GM18873 (cell line): ENCODE measurements around the gene CDC42BPB.
A peak's percentile ranks its signal among the peaks of the same experiment; 100 is the strongest.
"Not testable (repeated sequence)": the region's sequence is repeated elsewhere in the genome, so short reads cannot be mapped to it uniquely, and the experiment has no call there.

Experiments
- ATAC-seq: cut with Tn5 transposase; IDR thresholded peaks from one replicate; pipeline ENCODE4 v1.9.1; 2021; ENCODE audit warnings: mild to moderate bottlenecking, moderate library complexity, moderate number of reproducible peaks; ENCODE audit not compliant: unreplicated experiment, low FRiP score

Gene CDC42BPB

GRCh38 chr14:102906616-102907302, 150.6 kb downstream of the CDC42BPB start:
- ATAC-seq = no peak

GRCh38 chr14:102905116-102906108, 151.9 kb downstream of the CDC42BPB start:
- ATAC-seq = no peak

DNA sequence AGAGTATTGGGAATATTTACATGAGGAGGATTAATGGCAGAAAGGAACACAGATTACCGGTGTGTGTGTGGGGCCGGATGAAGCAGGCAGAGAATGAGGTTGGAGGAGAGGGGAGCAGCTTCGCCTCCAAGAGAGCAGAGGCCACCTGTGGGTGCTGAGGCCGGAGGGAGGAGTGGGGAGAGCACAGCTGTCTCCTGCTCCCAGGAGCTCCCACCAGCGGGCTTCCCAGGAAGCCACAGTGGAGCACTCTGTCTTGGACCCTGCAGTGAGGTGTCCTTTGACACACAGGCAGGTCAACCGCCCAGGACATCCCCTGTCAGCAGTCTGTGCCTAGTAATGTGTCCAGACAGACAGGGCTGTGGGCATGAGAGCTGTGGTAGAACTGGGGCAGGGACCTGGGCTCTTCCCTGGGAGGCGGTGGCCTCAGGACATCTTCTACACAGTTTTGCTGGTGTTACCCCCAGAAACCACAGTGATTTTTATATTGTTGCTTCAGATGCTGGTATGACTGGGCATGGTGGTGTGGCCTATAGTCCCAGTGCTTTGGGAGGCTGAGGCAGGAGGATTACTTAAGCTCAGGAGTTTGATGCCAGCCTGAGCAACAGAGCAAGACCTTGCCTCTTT, 153.3 kb downstream of the CDC42BPB start:
- ATAC-seq = no peak

- ATAC-seq = no peak
Observed at GRCh38 chr14:102903248-102903888, 154.0 kb downstream of the CDC42BPB start.

DNA sequence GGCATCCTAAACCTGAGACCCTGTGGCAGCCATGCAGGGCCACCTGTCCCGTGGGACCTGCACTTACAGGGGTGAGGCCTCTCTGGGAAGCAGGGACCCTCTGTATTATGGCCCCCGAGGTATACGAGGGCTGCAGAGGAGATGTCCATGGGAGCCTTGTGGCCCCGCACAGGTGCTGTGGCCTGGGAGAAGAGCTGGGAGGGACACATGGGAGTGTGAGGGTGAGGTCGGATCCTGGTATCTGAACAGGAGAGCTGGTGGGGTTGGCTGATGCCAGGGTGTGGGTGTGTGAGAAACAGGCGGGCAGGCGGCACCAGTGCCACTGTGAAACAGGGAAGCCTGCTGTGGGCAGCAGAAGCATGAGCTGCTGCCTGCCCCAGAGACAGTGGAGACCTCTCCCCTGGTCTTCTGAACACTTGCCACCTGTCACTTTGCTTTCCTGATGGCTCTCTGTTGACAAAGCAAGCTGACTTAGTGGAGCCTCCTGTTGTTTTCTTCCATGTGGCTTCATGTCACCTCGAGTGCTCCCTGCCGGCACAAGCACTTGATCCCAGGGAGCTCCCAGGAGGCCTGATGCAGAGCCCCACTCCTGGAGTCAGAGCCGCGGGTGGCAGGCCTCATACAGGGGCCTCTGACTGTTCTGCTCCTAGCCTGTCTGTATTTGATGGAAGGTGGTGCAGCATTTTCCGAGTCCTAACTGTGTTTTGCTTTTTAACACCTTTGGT, 154.7 kb downstream of the CDC42BPB start:
- ATAC-seq = no peak

- peak; percentile 4 for ATAC-seq
Observed at GRCh38 chr14:102902086-102902485, 155.3 kb downstream of the CDC42BPB start.

- ATAC-seq = peak; percentile 42
Observed at GRCh38 chr14:102901633-102902032, 155.7 kb downstream of the CDC42BPB start.

DNA sequence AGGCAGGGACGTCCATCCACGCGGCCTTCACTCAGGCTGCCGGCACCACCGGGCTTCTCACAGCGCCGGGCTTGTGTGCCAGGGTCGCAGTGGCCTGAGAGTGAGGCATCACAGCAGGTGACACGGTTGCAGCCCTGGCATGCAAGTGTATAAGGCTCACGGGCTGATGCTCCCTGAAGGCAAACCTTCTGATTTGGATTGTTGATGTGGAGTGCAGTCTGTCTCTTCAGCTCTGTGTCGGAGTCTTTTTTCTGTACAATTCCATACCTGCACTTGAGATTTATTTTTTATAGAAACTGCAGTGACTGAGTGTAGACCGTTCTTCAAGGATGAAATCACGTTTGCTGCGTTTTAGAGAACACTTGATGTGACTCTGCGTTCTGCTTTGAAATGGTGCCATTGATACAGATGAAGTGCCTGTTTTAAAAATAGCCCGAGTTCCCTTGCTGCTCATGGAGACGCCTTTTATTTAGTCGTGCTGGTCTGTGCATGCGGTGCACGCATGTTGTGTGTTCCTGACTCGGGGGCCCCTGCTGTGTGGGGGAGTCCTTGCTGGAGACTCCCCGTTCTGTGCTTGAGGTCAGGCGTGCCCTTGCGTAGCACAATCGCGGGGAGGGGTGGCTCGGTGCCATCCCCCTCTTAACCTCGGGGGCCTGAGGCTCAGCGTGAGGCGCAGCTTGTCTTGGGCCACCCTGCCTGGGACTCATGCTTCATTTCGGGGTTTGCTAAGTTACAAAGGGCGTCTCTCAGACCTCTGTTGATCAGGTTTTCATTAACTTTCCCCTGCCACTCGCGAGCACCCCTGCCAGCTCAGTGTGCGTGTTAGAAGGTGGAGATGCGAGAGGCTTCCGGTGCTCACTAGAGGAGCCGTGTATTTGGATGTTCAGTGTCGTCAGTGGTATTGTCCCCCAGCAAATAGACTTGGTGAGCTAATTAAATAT, 156.4 kb downstream of the CDC42BPB start:
- ATAC-seq = peak; percentile 35

DNA sequence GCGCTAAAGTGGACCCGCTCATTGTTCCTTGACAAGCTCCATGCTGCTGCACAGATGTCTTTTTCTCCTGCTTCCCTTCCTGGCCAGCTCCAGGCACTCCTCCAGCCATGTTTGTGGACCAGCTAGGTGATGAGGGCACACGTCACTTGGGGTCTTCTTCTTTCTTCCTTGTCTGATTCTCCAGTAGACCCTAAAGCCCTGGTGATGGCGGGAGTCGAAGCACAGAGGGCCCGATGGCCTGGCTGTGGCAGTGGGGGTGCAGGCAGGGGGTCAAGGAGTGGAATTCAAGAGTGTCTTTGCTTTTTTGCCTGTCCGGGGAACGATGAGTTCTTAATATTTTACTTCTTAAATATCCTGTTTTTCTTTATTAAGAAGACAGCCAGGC, 157.8 kb downstream of the CDC42BPB start:
- ATAC-seq = no peak

DNA sequence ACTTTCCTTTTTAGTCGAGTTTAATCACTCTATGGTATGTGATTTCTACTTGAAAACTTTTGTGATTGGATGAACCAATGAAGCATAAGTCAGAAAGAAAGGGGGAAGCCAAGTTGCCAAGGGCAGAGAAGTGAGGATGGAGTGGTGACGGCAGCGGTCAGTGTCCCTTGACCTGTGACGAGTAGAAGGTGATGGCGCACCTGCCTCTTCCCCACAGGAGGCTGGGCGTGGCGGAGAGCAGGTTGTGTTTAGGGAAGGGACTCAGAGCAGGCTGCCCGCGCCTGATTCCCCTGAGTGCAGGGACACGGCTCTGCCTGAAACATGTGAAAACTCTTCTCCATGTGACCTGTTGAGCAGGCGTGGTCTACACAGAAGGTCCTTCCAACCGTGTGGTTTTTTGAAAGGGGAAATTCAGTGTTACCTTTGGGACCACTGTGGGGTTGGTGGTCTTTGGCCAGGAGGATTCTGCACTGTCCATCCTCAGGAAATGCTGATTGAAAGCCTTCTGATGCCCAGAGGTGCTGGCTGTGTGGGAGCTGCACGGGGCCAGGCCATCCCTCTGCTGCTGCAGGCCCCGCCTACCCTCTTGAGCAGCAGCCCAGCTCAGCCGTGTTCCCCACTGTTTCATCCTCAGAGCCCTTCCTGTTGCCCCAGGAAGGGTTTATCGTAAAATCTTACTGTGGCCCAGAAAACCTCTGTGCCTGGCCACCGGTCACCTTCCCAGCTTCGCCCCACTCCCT, 158.4 kb downstream of the CDC42BPB start:
- no peak for ATAC-seq

GRCh38 chr14:102898298-102898697, 159.1 kb downstream of the CDC42BPB start:
- ATAC-seq = no peak

- ATAC-seq = no peak
Observed at GRCh38 chr14:102897299-102898027, 159.9 kb downstream of the CDC42BPB start.

- ATAC-seq = not testable (repeated sequence)
Observed at GRCh38 chr14:102896735-102897134, 160.6 kb downstream of the CDC42BPB start.

GRCh38 chr14:102893452-102893851, 163.9 kb downstream of the CDC42BPB start:
- no peak for ATAC-seq

- no peak for ATAC-seq
Observed at GRCh38 chr14:102892651-102893050, 164.7 kb downstream of the CDC42BPB start.

DNA sequence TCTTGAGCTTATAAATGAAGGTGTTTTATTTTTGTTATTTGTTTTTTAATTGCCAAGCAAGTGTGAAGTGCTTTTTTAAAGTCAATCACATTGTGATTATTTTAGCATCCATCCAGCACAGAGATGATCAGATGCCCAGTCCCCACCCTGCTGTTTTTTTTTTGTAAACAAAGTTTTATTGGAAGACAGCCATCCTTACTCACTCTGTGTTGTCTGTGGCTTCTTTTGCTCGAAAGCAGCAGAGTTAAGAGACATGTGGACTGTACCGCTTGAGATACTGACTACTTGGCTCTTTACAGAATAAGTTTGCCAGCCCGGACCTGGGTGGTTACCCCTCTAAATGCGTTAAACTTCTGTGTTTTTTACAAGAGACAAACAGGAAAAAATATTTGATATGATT, 165.8 kb downstream of the CDC42BPB start:
- ATAC-seq = no peak

- no peak for ATAC-seq
Observed at GRCh38 chr14:102891111-102891510, 166.2 kb downstream of the CDC42BPB start.

GRCh38 chr14:102889615-102890014, 167.7 kb downstream of the CDC42BPB start:
- no peak for ATAC-seq
